HEK293 (cell line): ENCODE results near the gene KCTD17.

Experiments
- CTCF ChIP-seq: fragments of 450-650 bp; formaldehyde crosslinking; IDR thresholded peaks from 2 replicates; pipeline ENCODE4 v1.5.1; 2016; ENCODE audit warnings: missing biosample characterization, missing genetic modification characterization
- HOXA7 ChIP-seq: sonication (generic); formaldehyde crosslinking; IDR thresholded peaks from 2 replicates; pipeline ENCODE4 v1.8.1; 2022; ENCODE audit warnings: missing genetic modification reagents, borderline replicate concordance
- MYNN ChIP-seq: fragments of 450-650 bp; formaldehyde crosslinking; IDR thresholded peaks from 2 replicates; pipeline ENCODE4 v1.5.1; 2016; ENCODE audit warnings: missing biosample characterization, missing genetic modification characterization, borderline replicate concordance
- REST ChIP-seq: fragments of 450-650 bp; formaldehyde crosslinking; IDR thresholded peaks from 2 replicates; pipeline ENCODE4 v1.5.1; 2016; ENCODE audit warnings: missing biosample characterization, missing genetic modification characterization
- ZBTB1 ChIP-seq: fragments of 450-650 bp; formaldehyde crosslinking; IDR thresholded peaks from 2 replicates; pipeline ENCODE4 v1.5.1; 2016; ENCODE audit warnings: missing biosample characterization, missing genetic modification characterization
- ZBTB8A ChIP-seq: fragments of 450-650 bp; formaldehyde crosslinking; IDR thresholded peaks from 2 replicates; pipeline ENCODE4 v1.5.1; 2016; ENCODE audit warnings: missing biosample characterization, missing genetic modification characterization
- ZNF670 ChIP-seq: fragments of 450-650 bp; formaldehyde crosslinking; IDR thresholded peaks from 2 replicates; pipeline ENCODE4 v1.5.1; 2016; ENCODE audit warnings: missing biosample characterization, missing genetic modification characterization, low read depth
- ZNF785 ChIP-seq: fragments of 450-650 bp; formaldehyde crosslinking; IDR thresholded peaks from 2 replicates; pipeline ENCODE4 v1.5.1; 2016; ENCODE audit warnings: missing biosample characterization, missing genetic modification characterization
- ZSCAN23 ChIP-seq: fragments of 450-650 bp; formaldehyde crosslinking; IDR thresholded peaks from 2 replicates; pipeline ENCODE4 v1.5.1; 2016; ENCODE audit warnings: missing biosample characterization, missing genetic modification characterization
- ZSCAN30 ChIP-seq: fragments of 450-650 bp; IDR thresholded peaks from 2 replicates; pipeline ENCODE4 v1.5.1; 2018; ENCODE audit warnings: missing biosample characterization, mild to moderate bottlenecking, missing genetic modification characterization, moderate library complexity

- TF ChIP-seq HOXA7, result no peak
- TF ChIP-seq ZBTB8A (tag by site-specific recombination), result no peak
- no peak for TF ChIP-seq ZNF670
- TF ChIP-seq MYNN (tag by site-specific recombination), result no peak
- no peak for TF ChIP-seq ZBTB1
- TF ChIP-seq CTCF, result no peak
- TF ChIP-seq ZNF785 (tag by site-specific recombination), result no peak
- TF ChIP-seq ZSCAN23, result no peak
- no peak for TF ChIP-seq REST
- TF ChIP-seq ZSCAN30 (tag by site-specific recombination), result no peak
Observed at GRCh38 chr22:37027556-37027955, 24.0 kb upstream of the KCTD17 start.
